CD4-positive, alpha-beta T cell (primary cell): ENCODE data around the gene CYTL1. TPM values are rescaled to one million over a fixed set of nuclear protein-coding genes. Genes with fewer than 3 reads are reported as not detected.

ENCODE experiments used
- ATAC-seq: fragments of 200-7000 bp; cut with Tn5 transposase; one replicate; pipeline ENCODE4 v1.10.0; 2022; ENCODE audit warnings: mild to moderate bottlenecking; ENCODE audit not compliant: poor library complexity
- CTCF ChIA-PET: fragments of 350-600 bp; sonication (Branson Sonifier 250); formaldehyde crosslinking; loops from one replicate; lab custom pipeline; 2021; ENCODE audit warnings: antibody characterized with exemption, inconsistent platforms; lab: Charles Lee
- POLR2A ChIA-PET: fragments of 350-600 bp; sonication (Branson Sonifier 250); formaldehyde crosslinking; loops from one replicate; lab custom pipeline; 2021; ENCODE audit warnings: antibody characterized with exemption, inconsistent platforms; lab: Charles Lee
- DNase-seq, 14 experiments: peaks; one replicate each; pipeline ENCODE4 v3.0.0-alpha.2; 2013 to 2020; ENCODE audit warnings: mixed read lengths in 2 of 14
- H3K27ac ChIP-seq, 2 donors: one replicate each; pipeline versions ENCODE4 v1.5.1 to v1.7.0; 2013; ENCODE audit warnings: low read length in 2 of 2, low read depth in 1 of 2, mild to moderate bottlenecking in 1 of 2
- H3K27me3 ChIP-seq, 2 experiments: 1 replicate in 1 of 2; 2 replicates in 1 of 2; pipeline versions ENCODE4 v1.6.1 to v1.7.0; 2013; ENCODE audit warnings: low read length in 2 of 2, control low read depth in 1 of 2, mild to moderate bottlenecking in 1 of 2, moderate library complexity in 1 of 2; ENCODE audit not compliant: insufficient read depth in 2 of 2, control insufficient read depth in 1 of 2
- H3K36me3 ChIP-seq: one replicate; pipeline ENCODE4 v1.6.1; 2013; ENCODE audit warnings: low read length, control low read depth; ENCODE audit not compliant: insufficient read depth
- H3K4me1 ChIP-seq: one replicate; pipeline ENCODE4 v1.6.1; 2013; ENCODE audit warnings: low read length, control low read depth; ENCODE audit not compliant: insufficient read depth
- H3K4me3 ChIP-seq: one replicate; pipeline ENCODE4 v1.5.1; 2013; ENCODE audit warnings: mild to moderate bottlenecking, low read length, moderate library complexity
- H3K9me3 ChIP-seq, 2 experiments: 1 replicate in 1 of 2; 2 replicates in 1 of 2; pipeline versions ENCODE4 v1.6.1 to v1.7.0; 2013; ENCODE audit warnings: low read length in 2 of 2, mild to moderate bottlenecking in 2 of 2, control low read depth in 1 of 2, moderate library complexity in 1 of 2; ENCODE audit not compliant: control insufficient read depth in 1 of 2, insufficient read depth in 1 of 2
- H3K27ac Mint-ChIP-seq: one replicate; pipeline ENCODE4 v1.8.0; 2020; ENCODE audit warnings: mixed read lengths
- H3K27me3 Mint-ChIP-seq: one replicate; pipeline ENCODE4 v1.8.0; 2021; ENCODE audit warnings: mixed read lengths
- H3K36me3 Mint-ChIP-seq: one replicate; pipeline ENCODE4 v1.8.0; 2021; ENCODE audit warnings: low read depth, mixed read lengths
- H3K4me1 Mint-ChIP-seq: one replicate; pipeline ENCODE4 v1.8.0; 2021; ENCODE audit warnings: low read depth, mixed read lengths
- H3K4me3 Mint-ChIP-seq: one replicate; pipeline ENCODE4 v1.8.0; 2020; ENCODE audit warnings: mild to moderate bottlenecking, mixed read lengths
- H3K9me3 Mint-ChIP-seq: one replicate; pipeline ENCODE4 v1.8.0; 2020; ENCODE audit warnings: mixed read lengths
- CTCF ChIP-seq: fragments of 200-600 bp; IDR thresholded peaks from one replicate; pipeline ENCODE4 v1.8.0; 2022; ENCODE audit warnings: antibody characterized with exemption, mild to moderate bottlenecking
- intact Hi-C, 2 experiments: fragments of 100-400 bp; cut with DNase I in 1 of 2; cut with micrococcal nuclease in 1 of 2; formaldehyde crosslinking; loops; one replicate each; pipeline versions ENCODE4 v1.15.1 to v1.9.0; 2023 to 2025; cut with DNase I, micrococcal nuclease
- total RNA-seq, 174 experiments: library from RNA in 2 of 174; stranded (reverse) in 2 of 174; gene quantifications; one replicate each; pipeline ENCODE4 v1.2.3 and lab custom pipeline; 2021 to 2026

The CYTL1 gene
- total RNA-seq, 2 experiments from 2014 or later: not detected

GRCh38 chr4:4980621-4981230 is 38.5 kb downstream of the CYTL1 start:
- H3K4me1 Mint-ChIP-seq: no peaks in the 10 kb centered on the region
- peaks cover 4% of the 10 kb centered on the region for H3K9me3 Mint-ChIP-seq
- DNase-seq: no peak
- H3K4me3 ChIP-seq: no peak overlapping the region
- intact Hi-C loops: no loop called here
- ChIA-PET POLR2A (no interaction called here), CTCF (no interaction called here)
- H3K36me3 Mint-ChIP-seq: no peaks in the 10 kb centered on the region
- no peak for ATAC-seq
- no peak overlapping the region for H3K27ac ChIP-seq
- H3K9me3 ChIP-seq: no peaks in the 10 kb centered on the region
- H3K27me3 ChIP-seq: no peaks in the 10 kb centered on the region
- no peaks in the 10 kb centered on the region for H3K27me3 Mint-ChIP-seq
- TF ChIP-seq CTCF: no peak
- H3K4me3 Mint-ChIP-seq: no peak overlapping the region
- no peaks in the 10 kb centered on the region for H3K36me3 ChIP-seq
- no peaks in the 10 kb centered on the region for H3K4me1 ChIP-seq
- no peak overlapping the region for H3K27ac Mint-ChIP-seq

GRCh38 chr4:4979971-4980370 is 39.3 kb downstream of the CYTL1 start:
- H3K27me3 ChIP-seq: no peaks in the 10 kb centered on the region
- peaks cover 2 to 5% of the 10 kb centered on the region in 2 experiments for H3K9me3 ChIP-seq
- TF ChIP-seq CTCF: no peak
- H3K4me1 ChIP-seq: no peaks in the 10 kb centered on the region
- CTCF ChIA-PET: no interaction called here
- no peaks in the 10 kb centered on the region for H3K36me3 Mint-ChIP-seq
- no peaks in the 10 kb centered on the region for H3K36me3 ChIP-seq
- intact Hi-C loops: no loop called here
- no peaks in the 10 kb centered on the region for H3K27me3 Mint-ChIP-seq
- peaks cover 8% of the 10 kb centered on the region for H3K9me3 Mint-ChIP-seq
- DNase-seq: no peak
- no peak for ATAC-seq
- no peak overlapping the region for H3K4me3 Mint-ChIP-seq
- H3K27ac Mint-ChIP-seq: no peak overlapping the region
- H3K4me1 Mint-ChIP-seq: no peaks in the 10 kb centered on the region
- no peak overlapping the region for H3K4me3 ChIP-seq
- POLR2A ChIA-PET: no interaction called here
- no peak overlapping the region for H3K27ac ChIP-seq

- intact Hi-C loops: no loop called here
- no peaks in the 10 kb centered on the region for H3K4me1 Mint-ChIP-seq
- DNase-seq: no peak
- no peaks in the 10 kb centered on the region for H3K27me3 ChIP-seq
- no peaks in the 10 kb centered on the region for H3K36me3 Mint-ChIP-seq
- no peak overlapping the region for H3K4me3 Mint-ChIP-seq
- no peak overlapping the region for H3K27ac ChIP-seq
- no peaks in the 10 kb centered on the region for H3K36me3 ChIP-seq
- H3K9me3 Mint-ChIP-seq: peaks cover 8% of the 10 kb centered on the region
- TF ChIP-seq CTCF: no peak
- no peak overlapping the region for H3K4me3 ChIP-seq
- CTCF ChIA-PET: no interaction called here
- no peaks in the 10 kb centered on the region for H3K4me1 ChIP-seq
- ATAC-seq: no peak
- POLR2A ChIA-PET: no interaction called here
- no peak overlapping the region for H3K27ac Mint-ChIP-seq
- H3K27me3 Mint-ChIP-seq: no peaks in the 10 kb centered on the region
- peaks cover 8 to 10% of the 10 kb centered on the region in 2 experiments for H3K9me3 ChIP-seq
Measured at GRCh38 chr4:4974727-4975126, 44.5 kb downstream of the CYTL1 start.
